GM12878 (cell line): ENCODE data around the gene SCEL. TPM values are rescaled to one million over a fixed set of nuclear protein-coding genes. Genes with fewer than 3 reads are reported as not detected.

ENCODE experiments used
- ATAC-seq: fragments of 200-7000 bp; cut with Tn5 transposase; 3 replicates; pipeline ENCODE4 v1.9.1; 2020; ENCODE audit warnings: mild to moderate bottlenecking, moderate library complexity
- BruUV-seq: library from RNA; stranded (reverse); fragments of 400-500 nt; replicated peaks from 2 replicates; lab custom pipeline; 2021; lab: Mats Ljungman, UMichigan
- CTCF ChIA-PET: fragments of 300-600 bp; sonication (Branson Sonifier 250); formaldehyde crosslinking; extraction: SDS; loops from one replicate; lab custom pipeline; 2021; ENCODE audit warnings: inconsistent platforms; lab: Yijun Ruan, JAX
- POLR2A ChIA-PET: fragments of 350-600 bp; formaldehyde crosslinking; extraction: SDS; loops from one replicate; lab custom pipeline; 2021; ENCODE audit warnings: inconsistent platforms; lab: Charles Lee
- RAD21 ChIA-PET: fragments of 300-600 bp; sonication (Branson Sonifier 250); formaldehyde crosslinking; loops from one replicate; lab custom pipeline; 2023; ENCODE audit warnings: antibody characterized with exemption; ENCODE audit not compliant: unreplicated experiment; lab: Charles Lee
- SMC1A ChIA-PET: fragments of 300-600 bp; sonication (Branson Sonifier 250); formaldehyde crosslinking; loops from one replicate; lab custom pipeline; 2023; ENCODE audit not compliant: unreplicated experiment, uncharacterized antibody; lab: Charles Lee
- DNase-seq: peaks from one replicate; pipeline ENCODE4 v3.0.0-alpha.2; 2011; ENCODE audit warnings: low read depth, low spot score
- FAIRE-seq: peaks from 3 replicates; lab custom pipeline; 2011; peaks lifted over from hg19 to GRCh38; lab: Jason Lieb, UNC
- H2AFZ ChIP-seq: 2 replicates; pipeline ENCODE4 v1.6.0; 2011; ENCODE audit warnings: low read depth, low read length, control low read depth; ENCODE audit not compliant: control insufficient read depth
- H3K27ac ChIP-seq: 2 replicates; pipeline ENCODE4 v1.5.1; 2011; ENCODE audit warnings: control low read depth; ENCODE audit not compliant: control insufficient read depth, insufficient read depth
- H3K27me3 ChIP-seq, 2 experiments: replicated peaks in 1 of 2; 2 replicates each; pipeline versions ENCODE4 v1.6.0 to v1.6.1; 2011; ENCODE audit warnings: low read length in 1 of 2; ENCODE audit not compliant: control insufficient read depth in 2 of 2, insufficient read depth in 2 of 2
- H3K36me3 ChIP-seq, 2 experiments: 2 replicates each; pipeline ENCODE4 v1.5.1; 2011; ENCODE audit warnings: low read length in 1 of 2; ENCODE audit not compliant: control insufficient read depth in 2 of 2, insufficient read depth in 2 of 2
- H3K4me1 ChIP-seq: 2 replicates; pipeline ENCODE4 v1.6.1; 2011; ENCODE audit warnings: mild to moderate bottlenecking, low read length, moderate library complexity, mixed read lengths; ENCODE audit not compliant: control insufficient read depth, insufficient read depth
- H3K4me2 ChIP-seq: 2 replicates; pipeline ENCODE4 v1.6.0; 2011; ENCODE audit warnings: control low read depth; ENCODE audit not compliant: control insufficient read depth, insufficient read depth
- H3K4me3 ChIP-seq: fragments of 200-600 bp; sonication (generic); 2 replicates; pipeline ENCODE4 v1.5.1; 2016
- H3K79me2 ChIP-seq: 2 replicates; pipeline ENCODE4 v1.6.0; 2011; ENCODE audit warnings: low read length; ENCODE audit not compliant: control insufficient read depth, insufficient read depth
- H3K9ac ChIP-seq: 2 replicates; pipeline ENCODE4 v1.8.0; 2011; ENCODE audit warnings: low read length, control low read depth, mixed read lengths; ENCODE audit not compliant: control insufficient read depth, insufficient read depth
- H3K9me3 ChIP-seq: replicated peaks from 3 replicates; pipeline ENCODE4 v1.5.1; 2011; ENCODE audit warnings: mild to moderate bottlenecking, low read length; ENCODE audit not compliant: control insufficient read depth, insufficient read depth
- H4K20me1 ChIP-seq: 2 replicates; pipeline ENCODE4 v1.6.0; 2011; ENCODE audit not compliant: control insufficient read depth, insufficient read depth
- CEBPZ ChIP-seq: fragments of 150-350 bp; IDR thresholded peaks from 2 replicates; pipeline ENCODE4 v1.6.1; 2016; ENCODE audit warnings: low read depth, low read length
- JUNB ChIP-seq: IDR thresholded peaks from 2 replicates; pipeline ENCODE4 v1.6.1; 2016; ENCODE audit warnings: antibody characterized with exemption, mild to moderate bottlenecking
- NKRF ChIP-seq: fragments of 450-650 bp; conservative IDR thresholded peaks from 2 replicates; pipeline ENCODE4 v1.6.1; 2017; ENCODE audit warnings: mild to moderate bottlenecking, moderate library complexity
- SUPT20H ChIP-seq: IDR thresholded peaks from 2 replicates; pipeline ENCODE4 v1.6.1; 2011; ENCODE audit warnings: low read depth, mild to moderate bottlenecking, low read length, moderate library complexity, borderline replicate concordance; ENCODE audit not compliant: control insufficient read depth
- TAF1 ChIP-seq: IDR thresholded peaks from 2 replicates; pipeline ENCODE4 v1.6.1; 2011; ENCODE audit warnings: mild to moderate bottlenecking, low read depth, low read length, borderline replicate concordance
- TARDBP ChIP-seq: IDR thresholded peaks from 2 replicates; pipeline ENCODE4 v1.6.1; 2016; ENCODE audit warnings: borderline replicate concordance
- WRNIP1 ChIP-seq: IDR thresholded peaks from 2 replicates; pipeline ENCODE4 v1.6.1; 2011; ENCODE audit warnings: low read depth, low read length, improper control_type of control experiment, borderline replicate concordance
- ZZZ3 ChIP-seq: IDR thresholded peaks from 2 replicates; pipeline ENCODE4 v1.6.1; 2011; ENCODE audit warnings: low read depth; ENCODE audit not compliant: control insufficient read depth, insufficient read length
- WGBS: methylation state at CpG from one replicate; pipeline ENCODE4 v1.1.6; 2016; ENCODE audit warnings: low lambda C conversion rate; ENCODE audit not compliant: insufficient replicate concordance, insufficient coverage; ENCODE audit errors: missing lambda C conversion rate; 5-methylcytosine and 5-hydroxymethylcytosine counted together
- in situ Hi-C: fragments of 300-500 bp; cut with MboI; formaldehyde crosslinking; loops from 9 replicates; pipeline ENCODE4 v1.14.3; 2018; ENCODE audit warnings: mixed read lengths
- intact Hi-C: fragments of 100-400 bp; cut with micrococcal nuclease; formaldehyde crosslinking; loops from one replicate; pipeline ENCODE4 v1.14.2; 2022; ENCODE audit not compliant: unreplicated experiment
- polyA plus RNA-seq, 11 experiments: library from polyadenylated mRNA; depleted of rRNA in 4 of 11; unstranded in 6 of 11; stranded (reverse) in 5 of 11; fragments of >200 nt; fragmentation: Nextera tagmentation in 4 of 11; fragmentation: Illumina TruSeq in 1 of 11; extraction: Ambion mirVana in 4 of 11; extraction: Trizol in 1 of 11; gene quantifications; 1 replicate in 1 of 11; 2 replicates in 10 of 11; pipeline versions ENCODE4 v1.2.1 to v1.2.3, GENCODE V29; 2011 to 2016; ENCODE audit warnings: inconsistent platforms in 2 of 11, missing spikeins in 2 of 11, low read depth in 1 of 11
- total RNA-seq, 4 experiments: library from RNA; depleted of rRNA in 3 of 4; stranded (reverse); fragments of >200 nt in 3 of 4; fragmentation: Illumina TruSeq in 1 of 4; extraction: Trizol in 1 of 4; gene quantifications; 2 replicates each; pipeline versions ENCODE4 v1.2.1 to v1.2.3, GENCODE V29; 2013 to 2021
- TF ChIP-seq, protein P1 (sequence below): fragments of 450-650 bp; IDR thresholded peaks from 2 replicates; pipeline ENCODE4 v1.6.1; 2017; ENCODE audit warnings: mild to moderate bottlenecking, low read depth, inconsistent platforms; ENCODE audit not compliant: poor library complexity, severe bottlenecking

The SCEL gene
- total and polyA plus RNA-seq, 10 of the 15 experiments (the other 5 are each of a cell fraction or from before 2014, with no cell fraction given) = 0.09 to 0.68 (median 0.16) TPM; not detected in 1

DNA sequence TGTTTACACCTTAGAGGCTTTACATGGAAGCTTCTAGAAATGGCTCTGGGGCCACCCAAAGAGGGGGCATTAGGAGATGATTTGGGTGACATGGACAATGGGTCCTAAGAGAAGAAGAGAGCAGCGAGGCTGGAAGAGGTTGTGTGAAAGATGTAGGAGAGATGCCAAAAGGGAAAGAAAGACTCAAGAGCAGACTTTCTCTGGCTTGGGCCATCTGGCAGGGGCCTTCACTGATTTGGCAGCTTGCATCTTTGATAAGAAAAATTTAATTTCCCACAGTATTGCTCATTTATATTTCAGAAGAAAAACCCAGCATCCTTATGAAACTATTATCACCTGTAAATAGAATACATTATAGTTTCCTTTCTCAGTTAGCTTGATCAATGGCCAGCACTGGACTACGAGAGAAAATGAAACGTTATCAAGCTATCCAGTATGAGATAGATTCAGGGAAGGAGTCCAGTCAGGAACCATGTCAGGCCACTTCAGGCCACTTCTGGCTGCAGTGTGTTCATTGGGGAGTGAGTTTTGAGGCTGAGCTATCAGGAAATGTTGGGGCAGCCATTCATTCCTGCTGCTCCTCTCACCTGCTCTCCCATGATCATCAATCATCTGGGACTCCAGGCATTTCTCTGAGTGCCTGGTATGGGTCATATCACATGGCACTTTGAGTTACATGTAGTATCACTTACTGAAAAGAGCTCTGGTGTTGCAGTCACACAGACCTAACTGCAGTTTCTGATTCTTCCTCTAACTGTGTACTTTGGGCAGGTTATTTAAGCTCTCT lies 10.3 kb downstream of the SCEL start:
- no peaks in the 10 kb centered on the region for H3K27me3 ChIP-seq
- ChIA-PET RAD21 (interaction anchor here (0.6 to 3.3 kb wide), 9 partner anchors 13 to 473 kb away, joined by 3 to 29 read pairs (median 5); no protein-coding TSS in a partner anchor), SMC1A (interaction anchor here (1.4 to 7.0 kb wide), 9 partner anchors 12 to 68 kb away, joined by 4 to 83 read pairs (median 11); no protein-coding TSS in a partner anchor), CTCF (interaction anchor here (0.5 to 2.9 kb wide), 8 partner anchors 12 to 206 kb away, joined by 3 to 17 read pairs (median 6); no protein-coding TSS in a partner anchor), POLR2A (interaction anchor here (1.0 to 3.3 kb wide), 4 partner anchors 12 to 456 kb away, joined by 3 to 10 read pairs (median 7); no protein-coding TSS in a partner anchor)
- no peak overlapping the region for H3K9ac ChIP-seq
- H3K4me3 ChIP-seq = no peak overlapping the region
- no peaks in the 10 kb centered on the region for H3K79me2 ChIP-seq
- DNase-seq = no peak
- no peak overlapping the region for H2AFZ ChIP-seq
- H3K4me2 ChIP-seq = no peak overlapping the region
- H4K20me1 ChIP-seq = no peaks in the 10 kb centered on the region
- H3K9me3 ChIP-seq = no peaks in the 10 kb centered on the region
- BruUV-seq = no TSS peak
- H3K27ac ChIP-seq = no peak overlapping the region
- in situ Hi-C loops (no loop called here), intact Hi-C loops (no loop called here)
- WGBS = 74% methylated on average over 3 of the region's 3 CpGs
- no peak for FAIRE-seq
- H3K4me1 ChIP-seq = peaks cover 4% of the 10 kb centered on the region
- peak; percentile 17 for ATAC-seq
- no peaks in the 10 kb centered on the region for H3K36me3 ChIP-seq
- TF ChIP-seq, protein P1, sequence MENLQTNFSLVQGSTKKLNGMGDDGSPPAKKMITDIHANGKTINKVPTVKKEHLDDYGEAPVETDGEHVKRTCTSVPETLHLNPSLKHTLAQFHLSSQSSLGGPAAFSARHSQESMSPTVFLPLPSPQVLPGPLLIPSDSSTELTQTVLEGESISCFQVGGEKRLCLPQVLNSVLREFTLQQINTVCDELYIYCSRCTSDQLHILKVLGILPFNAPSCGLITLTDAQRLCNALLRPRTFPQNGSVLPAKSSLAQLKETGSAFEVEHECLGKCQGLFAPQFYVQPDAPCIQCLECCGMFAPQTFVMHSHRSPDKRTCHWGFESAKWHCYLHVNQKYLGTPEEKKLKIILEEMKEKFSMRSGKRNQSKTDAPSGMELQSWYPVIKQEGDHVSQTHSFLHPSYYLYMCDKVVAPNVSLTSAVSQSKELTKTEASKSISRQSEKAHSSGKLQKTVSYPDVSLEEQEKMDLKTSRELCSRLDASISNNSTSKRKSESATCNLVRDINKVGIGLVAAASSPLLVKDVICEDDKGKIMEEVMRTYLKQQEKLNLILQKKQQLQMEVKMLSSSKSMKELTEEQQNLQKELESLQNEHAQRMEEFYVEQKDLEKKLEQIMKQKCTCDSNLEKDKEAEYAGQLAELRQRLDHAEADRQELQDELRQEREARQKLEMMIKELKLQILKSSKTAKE = no peak
- TF ChIP-seq ZZZ3 = no peak
- no peak for TF ChIP-seq JUNB
- TF ChIP-seq WRNIP1 = no peak
- TF ChIP-seq NKRF = no peak
- no peak for TF ChIP-seq SUPT20H
- no peak for TF ChIP-seq TARDBP
- no peak for TF ChIP-seq TAF1
- no peak for TF ChIP-seq CEBPZ
